H1 (cell line): ENCODE data around the gene ECSIT. TPM values are rescaled to one million over a fixed set of nuclear protein-coding genes. Genes with fewer than 3 reads are reported as not detected.

ENCODE experiments used
- BCL11A ChIP-seq, 2 experiments: IDR thresholded peaks; one replicate each; pipeline ENCODE4 v1.6.1; 2011; ENCODE audit warnings: low read depth in 2 of 2, low read length in 2 of 2, mild to moderate bottlenecking in 2 of 2
- CHD1 ChIP-seq: IDR thresholded peaks from 2 replicates; pipeline ENCODE4 v1.6.1; 2012; ENCODE audit warnings: low read depth, low read length, improper control_type of control experiment
- CHD2 ChIP-seq: IDR thresholded peaks from 2 replicates; pipeline ENCODE4 v1.6.1; 2012; ENCODE audit warnings: low read length, improper control_type of control experiment
- EGR1 ChIP-seq: IDR thresholded peaks from 2 replicates; pipeline ENCODE4 v1.6.1; 2011; ENCODE audit warnings: low read depth, low read length, borderline replicate concordance
- EP300 ChIP-seq, 2 experiments: IDR thresholded peaks; 1 replicate in 1 of 2; 2 replicates in 1 of 2; pipeline ENCODE4 v1.6.1; 2011 to 2012; ENCODE audit warnings: low read depth in 2 of 2, low read length in 2 of 2, mild to moderate bottlenecking in 2 of 2, borderline replicate concordance in 1 of 2, inconsistent platforms in 1 of 2, moderate library complexity in 1 of 2
- FOSL1 ChIP-seq: IDR thresholded peaks from 2 replicates; pipeline ENCODE4 v1.6.1; 2011; ENCODE audit warnings: mild to moderate bottlenecking, low read depth, low read length, moderate library complexity; ENCODE audit not compliant: insufficient read depth
- JUN ChIP-seq: IDR thresholded peaks from 2 replicates; pipeline ENCODE4 v1.6.1; 2011; ENCODE audit warnings: low read depth, mild to moderate bottlenecking, improper control_type of control experiment, low read length
- JUND ChIP-seq: IDR thresholded peaks from 2 replicates; pipeline ENCODE4 v1.6.1; 2011; ENCODE audit warnings: mild to moderate bottlenecking, improper control_type of control experiment, low read length
- MAFK ChIP-seq: IDR thresholded peaks from 2 replicates; pipeline ENCODE4 v1.6.1; 2012; ENCODE audit warnings: low read depth, mild to moderate bottlenecking, improper control_type of control experiment, low read length
- POLR2A ChIP-seq, 2 experiments: IDR thresholded peaks; 1 replicate in 1 of 2; 2 replicates in 1 of 2; pipeline ENCODE4 v1.6.1; 2011; ENCODE audit warnings: low read depth in 2 of 2, low read length in 2 of 2, mild to moderate bottlenecking in 2 of 2; ENCODE audit errors: control extremely low read depth in 1 of 2
- RAD21 ChIP-seq, 2 experiments: IDR thresholded peaks in 1 of 2; conservative IDR thresholded peaks in 1 of 2; 2 replicates each; pipeline ENCODE4 v1.6.1; 2011; ENCODE audit warnings: low read depth in 2 of 2, low read length in 2 of 2, improper control_type of control experiment in 1 of 2, inconsistent platforms in 1 of 2, mild to moderate bottlenecking in 1 of 2, moderate library complexity in 1 of 2
- SIN3A ChIP-seq, 2 experiments: IDR thresholded peaks in 1 of 2; conservative IDR thresholded peaks in 1 of 2; 2 replicates each; pipeline ENCODE4 v1.6.1; 2011 to 2012; ENCODE audit warnings: low read length in 2 of 2, improper control_type of control experiment in 1 of 2, low read depth in 1 of 2, mild to moderate bottlenecking in 1 of 2
- SP4 ChIP-seq: IDR thresholded peaks from 2 replicates; pipeline ENCODE4 v1.6.1; 2012; ENCODE audit warnings: low read length, inconsistent platforms
- TAF1 ChIP-seq: IDR thresholded peaks from 2 replicates; pipeline ENCODE4 v1.6.1; 2011; ENCODE audit warnings: mild to moderate bottlenecking, low read depth, low read length
- TBP ChIP-seq: IDR thresholded peaks from 2 replicates; pipeline ENCODE4 v1.6.1; 2011; ENCODE audit warnings: low read depth, low read length, improper control_type of control experiment
- ZNF274 ChIP-seq: IDR thresholded peaks from 2 replicates; pipeline ENCODE4 v1.7.0; 2012; ENCODE audit warnings: low read length, borderline replicate concordance; ENCODE audit errors: extremely low read depth
- polyA plus RNA-seq, 7 experiments: library from polyadenylated mRNA; depleted of rRNA in 3 of 7; stranded (reverse) in 5 of 7; unstranded in 2 of 7; fragments of >200 nt in 5 of 7; fragments of 200-250 nt in 2 of 7; gene quantifications; 1 replicate in 5 of 7; 2 replicates in 1 of 7; 4 replicates in 1 of 7; pipeline versions ENCODE4 v1.2.1 to v1.2.3, GENCODE V29; 2011 to 2013; ENCODE audit warnings: missing spikeins in 2 of 7, mixed read lengths in 2 of 7
- total RNA-seq: library from RNA; stranded (reverse); fragmentation: NEBNext Ultra II Directional; extraction: Animal tissue kit (Norgen Biotek cat#: 25700); gene quantifications from 2 replicates; pipeline ENCODE4 v1.2.1, GENCODE V29; 2021
- TF ChIP-seq, protein P1 (sequence below), 3 experiments: IDR thresholded peaks; 1 replicate in 2 of 3; 2 replicates in 1 of 3; pipeline versions ENCODE4 v1.5.1 to v1.6.1; 2011; ENCODE audit warnings: low read length in 3 of 3, mild to moderate bottlenecking in 3 of 3, inconsistent platforms in 2 of 3, low read depth in 1 of 3, moderate library complexity in 1 of 3; ENCODE audit not compliant: insufficient read depth in 1 of 3; ENCODE audit errors: control extremely low read depth in 1 of 3
- TF ChIP-seq, protein P2 (sequence below): IDR thresholded peaks from 2 replicates; pipeline ENCODE4 v1.6.1; 2012; ENCODE audit warnings: inconsistent platforms

ECSIT gene
- total and polyA plus RNA-seq, 2 of the 8 experiments (the other 6 are each of a cell fraction or from before 2014, with no cell fraction given): 55.7 to 74.1 TPM

DNA sequence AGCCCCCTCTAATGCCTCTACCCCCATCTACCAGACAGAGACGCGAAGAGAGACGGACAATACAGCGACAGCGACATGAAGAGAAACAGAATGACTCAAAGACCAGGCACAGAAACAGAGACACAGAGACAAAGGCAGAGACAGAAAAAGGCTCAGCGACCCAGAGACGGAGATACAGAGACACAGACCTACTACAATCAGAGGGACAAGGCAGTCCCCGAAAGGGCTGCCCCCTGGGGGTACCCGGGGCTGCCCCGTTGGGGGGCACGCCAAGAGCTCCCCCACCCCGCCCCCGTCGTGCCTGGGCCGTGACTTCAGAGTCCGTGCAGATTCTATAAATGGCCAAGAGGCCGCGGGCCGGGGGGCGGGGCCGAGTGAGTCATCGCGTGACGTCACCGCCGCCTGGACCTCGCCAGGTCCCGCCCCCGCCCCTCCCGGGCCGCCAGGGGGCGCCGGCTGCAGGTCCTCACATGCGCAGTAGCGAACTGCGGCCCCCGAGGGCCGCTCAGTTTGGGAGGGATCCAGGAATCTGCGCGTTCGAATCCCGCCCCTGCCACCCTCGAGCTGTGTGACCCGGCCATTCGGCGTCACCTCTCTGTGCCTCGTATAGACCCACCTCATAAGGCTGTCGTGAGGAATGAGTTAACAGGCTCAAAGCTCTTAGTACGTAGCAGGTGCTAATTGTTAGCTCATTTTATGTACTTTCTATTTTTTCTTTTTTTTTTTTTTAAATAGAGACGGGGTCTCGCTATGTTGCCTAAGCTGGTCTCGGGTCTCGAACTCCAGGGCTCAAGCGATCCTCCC, 7.1 kb upstream of the ECSIT start (continued):
- peak in 1 of 2 experiments; percentile 47; a peak in 1 of 4 replicates for TF ChIP-seq RAD21 (IDR thresholded peaks at IDR 0.05 in 1 of 2, conservative IDR thresholded peaks at IDR 0.05 in 1 of 2; ENCODE audit: low read depth in 2 of 2, low read length in 2 of 2)
- TF ChIP-seq ZNF274: no peak
- peak; percentile 53; the same call in 1 of the 2 replicates for TF ChIP-seq TBP
- TF ChIP-seq, protein P1, sequence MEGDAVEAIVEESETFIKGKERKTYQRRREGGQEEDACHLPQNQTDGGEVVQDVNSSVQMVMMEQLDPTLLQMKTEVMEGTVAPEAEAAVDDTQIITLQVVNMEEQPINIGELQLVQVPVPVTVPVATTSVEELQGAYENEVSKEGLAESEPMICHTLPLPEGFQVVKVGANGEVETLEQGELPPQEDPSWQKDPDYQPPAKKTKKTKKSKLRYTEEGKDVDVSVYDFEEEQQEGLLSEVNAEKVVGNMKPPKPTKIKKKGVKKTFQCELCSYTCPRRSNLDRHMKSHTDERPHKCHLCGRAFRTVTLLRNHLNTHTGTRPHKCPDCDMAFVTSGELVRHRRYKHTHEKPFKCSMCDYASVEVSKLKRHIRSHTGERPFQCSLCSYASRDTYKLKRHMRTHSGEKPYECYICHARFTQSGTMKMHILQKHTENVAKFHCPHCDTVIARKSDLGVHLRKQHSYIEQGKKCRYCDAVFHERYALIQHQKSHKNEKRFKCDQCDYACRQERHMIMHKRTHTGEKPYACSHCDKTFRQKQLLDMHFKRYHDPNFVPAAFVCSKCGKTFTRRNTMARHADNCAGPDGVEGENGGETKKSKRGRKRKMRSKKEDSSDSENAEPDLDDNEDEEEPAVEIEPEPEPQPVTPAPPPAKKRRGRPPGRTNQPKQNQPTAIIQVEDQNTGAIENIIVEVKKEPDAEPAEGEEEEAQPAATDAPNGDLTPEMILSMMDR (IDR thresholded peaks at IDR 0.05; ENCODE audit: control extremely low read depth in 1 of 3, insufficient read depth in 1 of 3, low read depth in 1 of 3, low read length in 3 of 3): peak; percentile 75 to 86 (median 79)
- peak in 1 of 2 experiments; percentile 80; a peak in 1 of 3 replicates for TF ChIP-seq POLR2A (IDR thresholded peaks at IDR 0.05; ENCODE audit: control extremely low read depth in 1 of 2, low read depth in 2 of 2, low read length in 2 of 2)
- TF ChIP-seq SP4: peak; percentile 96
- TF ChIP-seq CHD1: no peak
- TF ChIP-seq JUN: peak; percentile 86
- TF ChIP-seq JUND: peak; percentile 99
- TF ChIP-seq MAFK: no peak
- TF ChIP-seq EGR1: peak; percentile 88; the same call in 1 of the 2 replicates
- no peak for TF ChIP-seq EP300 (IDR thresholded peaks at IDR 0.05; ENCODE audit: borderline replicate concordance in 1 of 2, low read depth in 2 of 2, low read length in 2 of 2)
- TF ChIP-seq FOSL1: peak; percentile 65; the same call in 1 of the 2 replicates
- no peak for TF ChIP-seq SIN3A (conservative IDR thresholded peaks at IDR 0.05 in 1 of 2, IDR thresholded peaks at IDR 0.05 in 1 of 2; ENCODE audit: low read depth in 1 of 2, low read length in 2 of 2)
- TF ChIP-seq CHD2: no peak
- peak; percentile 74 for TF ChIP-seq TAF1
- TF ChIP-seq, protein P2, sequence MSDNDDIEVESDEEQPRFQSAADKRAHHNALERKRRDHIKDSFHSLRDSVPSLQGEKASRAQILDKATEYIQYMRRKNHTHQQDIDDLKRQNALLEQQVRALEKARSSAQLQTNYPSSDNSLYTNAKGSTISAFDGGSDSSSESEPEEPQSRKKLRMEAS: peak; percentile 37; the same call in 1 of the 2 replicates
- TF ChIP-seq BCL11A (IDR thresholded peaks at IDR 0.05; ENCODE audit: low read depth in 2 of 2, low read length in 2 of 2): no peak
